DOHH2 (cell line): ENCODE data around the gene NUDC.

Experiments used
- H3F3A ChIP-seq: fragments of 200-600 bp; sonication (generic), shearing (Covaris generic); 2 replicates; pipeline ENCODE4 v1.6.0; 2016; ENCODE audit warnings: antibody characterized with exemption, mild to moderate bottlenecking; ENCODE audit not compliant: control insufficient read depth, insufficient read depth
- H3K27ac ChIP-seq: fragments of 200-600 bp; sonication (generic); 2 replicates; pipeline ENCODE4 v1.5.1; 2014; ENCODE audit warnings: low read depth, mild to moderate bottlenecking, low read length, moderate library complexity
- H3K27me3 ChIP-seq: fragments of 200-600 bp; sonication (generic); 2 replicates; pipeline ENCODE4 v1.6.1; 2014; ENCODE audit warnings: mild to moderate bottlenecking, low read length, mixed read lengths; ENCODE audit not compliant: control insufficient read depth
- H3K36me3 ChIP-seq: fragments of 200-600 bp; sonication (generic); 2 replicates; pipeline ENCODE4 v1.6.1; 2014; ENCODE audit warnings: mild to moderate bottlenecking, low read length, moderate library complexity, mixed read lengths; ENCODE audit not compliant: control insufficient read depth
- H3K4me1 ChIP-seq: fragments of 200-600 bp; sonication (generic); 2 replicates; pipeline ENCODE4 v1.6.1; 2014; ENCODE audit warnings: mild to moderate bottlenecking, low read length, mixed read lengths; ENCODE audit not compliant: control insufficient read depth
- H3K4me2 ChIP-seq: fragments of 200-600 bp; sonication (generic); 2 replicates; pipeline ENCODE4 v1.6.0; 2014; ENCODE audit warnings: mild to moderate bottlenecking, low read length, moderate library complexity
- H3K4me3 ChIP-seq: fragments of 200-600 bp; sonication (generic); 2 replicates; pipeline ENCODE4 v1.5.1; 2014; ENCODE audit warnings: mild to moderate bottlenecking, low read length, mixed read lengths
- H3K79me2 ChIP-seq: fragments of 200-600 bp; sonication (generic); 2 replicates; pipeline ENCODE4 v1.6.1; 2014; ENCODE audit warnings: mild to moderate bottlenecking, low read length, mixed read lengths; ENCODE audit not compliant: control insufficient read depth
- H3K9me2 ChIP-seq: fragments of 200-600 bp; sonication (generic); replicated peaks from 2 replicates; pipeline ENCODE4 v1.6.1; 2014; ENCODE audit warnings: mild to moderate bottlenecking, low read length, mixed read lengths; ENCODE audit not compliant: control insufficient read depth
- H3K9me3 ChIP-seq: fragments of 200-600 bp; sonication (generic); 2 replicates; pipeline ENCODE4 v1.6.1; 2014; ENCODE audit warnings: antibody characterized with exemption, low read length, mixed read lengths; ENCODE audit not compliant: control insufficient read depth, insufficient read depth
- H4K20me1 ChIP-seq: fragments of 200-600 bp; sonication (generic); 2 replicates; pipeline ENCODE4 v1.6.0; 2014; ENCODE audit warnings: low read depth, mild to moderate bottlenecking, antibody characterized with exemption, low read length, moderate library complexity; ENCODE audit not compliant: control insufficient read depth, insufficient read depth
- CTCF ChIP-seq: fragments of 200-600 bp; sonication (generic); IDR thresholded peaks from one replicate; pipeline ENCODE4 v1.5.1; 2014; ENCODE audit warnings: antibody characterized with exemption, mild to moderate bottlenecking, low read depth, low read length; ENCODE audit not compliant: poor library complexity, severe bottlenecking
- EZH2phosphoT487 ChIP-seq: fragments of 200-600 bp; sonication (generic); IDR thresholded peaks from 2 replicates; pipeline ENCODE4 v1.6.1; 2017; ENCODE audit warnings: borderline replicate concordance, mild to moderate bottlenecking, antibody characterized with exemption, low read length, moderate library complexity, mixed read lengths

NUDC gene

GRCh38 chr1:26932531-26932930, 11.0 kb downstream of the NUDC start:
- H3K4me2 ChIP-seq: no peak overlapping the region
- peaks cover 68% of the 10 kb centered on the region for H3K36me3 ChIP-seq
- no peak overlapping the region for H3K27ac ChIP-seq
- peaks cover 3% of the 10 kb centered on the region; the same call in 1 of the 2 replicates for H4K20me1 ChIP-seq
- peaks cover 6% of the 10 kb centered on the region for H3K4me1 ChIP-seq
- H3F3A ChIP-seq: no peaks in the 10 kb centered on the region
- no peaks in the 10 kb centered on the region for H3K9me3 ChIP-seq
- H3K27me3 ChIP-seq: no peaks in the 10 kb centered on the region
- peaks cover 75% of the 10 kb centered on the region for H3K79me2 ChIP-seq
- no peak for TF ChIP-seq CTCF
- TF ChIP-seq EZH2phosphoT487: no peak
- no peaks in the 10 kb centered on the region for H3K9me2 ChIP-seq
- H3K4me3 ChIP-seq: no peak overlapping the region

GRCh38 chr1:26936823-26937222, 15.3 kb downstream of the NUDC start:
- Histone ChIP-seq H3K4me1 (peaks cover 6% of the 10 kb centered on the region), H3K27ac (no peak overlapping the region), H3K4me3 (no peak overlapping the region), H3F3A (no peaks in the 10 kb centered on the region), H3K4me2 (no peak overlapping the region), H3K9me3 (no peaks in the 10 kb centered on the region), H3K36me3 (peaks cover 64% of the 10 kb centered on the region), H3K27me3 (no peaks in the 10 kb centered on the region), H3K79me2 (peaks cover 69% of the 10 kb centered on the region), H3K9me2 (no peaks in the 10 kb centered on the region), H4K20me1 (no peaks in the 10 kb centered on the region)
- TF ChIP-seq CTCF: no peak
- TF ChIP-seq EZH2phosphoT487: no peak

- TF ChIP-seq CTCF: no peak
- no peak for TF ChIP-seq EZH2phosphoT487
- Histone ChIP-seq H3K27me3 (no peaks in the 10 kb centered on the region), H3K9me3 (no peaks in the 10 kb centered on the region), H3F3A (no peaks in the 10 kb centered on the region), H3K79me2 (peaks cover 58% of the 10 kb centered on the region), H3K9me2 (no peaks in the 10 kb centered on the region), H3K27ac (no peak overlapping the region), H4K20me1 (no peaks in the 10 kb centered on the region), H3K4me3 (no peak overlapping the region), H3K4me1 (no peaks in the 10 kb centered on the region), H3K4me2 (no peak overlapping the region), H3K36me3 (peaks cover 63% of the 10 kb centered on the region)
Measured at GRCh38 chr1:26938004-26938658, 16.6 kb downstream of the NUDC start.
